IMR-90 (cell line): ENCODE results near the gene FRMD3. TPM values are rescaled to one million over a fixed set of nuclear protein-coding genes. Genes with fewer than 3 reads are reported as not detected.

Experiments
- ATAC-seq: fragments of 200-7000 bp; cut with Tn5 transposase; 2 replicates; pipeline ENCODE4 v1.9.1; 2020; ENCODE audit warnings: low read depth, mild to moderate bottlenecking, moderate library complexity
- BruUV-seq: library from RNA; stranded (reverse); fragments of 400-500 nt; replicated peaks from 2 replicates; lab custom pipeline; 2021; lab: Mats Ljungman, UMichigan
- CTCF ChIA-PET: fragments of 300-600 bp; formaldehyde crosslinking; extraction: SDS; loops from one replicate; lab custom pipeline; 2021; ENCODE audit warnings: antibody characterized with exemption; lab: Yijun Ruan, JAX
- POLR2A ChIA-PET: fragments of 300-600 bp; sonication (Branson Sonifier 250); formaldehyde crosslinking; loops from one replicate; lab custom pipeline; 2022; ENCODE audit warnings: antibody characterized with exemption; ENCODE audit not compliant: unreplicated experiment; lab: Charles Lee
- DNase-seq: peaks from one replicate; pipeline ENCODE4 v3.0.0; 2013
- H2AFZ ChIP-seq: replicated peaks from 2 replicates; pipeline ENCODE3; 2013; ENCODE audit warnings: low read length, mild to moderate bottlenecking; ENCODE audit not compliant: poor library complexity
- H2AK5ac ChIP-seq: 2 replicates; pipeline ENCODE4 v1.6.1; 2013; ENCODE audit warnings: low read depth, low read length, inconsistent platforms
- H2AK9ac ChIP-seq: replicated peaks from 2 replicates; pipeline ENCODE3; 2013; ENCODE audit warnings: mild to moderate bottlenecking, low read depth, low read length, moderate library complexity; ENCODE audit not compliant: poor library complexity
- H2BK120ac ChIP-seq: 2 replicates; pipeline ENCODE4 v1.6.1; 2013; ENCODE audit warnings: low read depth, low read length, inconsistent platforms
- H2BK15ac ChIP-seq: 3 replicates; pipeline ENCODE4 v1.6.1; 2013; ENCODE audit warnings: low read depth, low read length, inconsistent platforms
- H2BK20ac ChIP-seq: 2 replicates; pipeline ENCODE4 v1.6.1; 2013; ENCODE audit warnings: low read depth, mild to moderate bottlenecking, inconsistent platforms, low read length, moderate library complexity
- H2BK5ac ChIP-seq: 2 replicates; pipeline ENCODE4 v1.6.1; 2013; ENCODE audit warnings: mild to moderate bottlenecking, low read depth, low read length, inconsistent platforms; ENCODE audit not compliant: poor library complexity, severe bottlenecking
- H3K14ac ChIP-seq: replicated peaks from 2 replicates; pipeline ENCODE4 v1.6.1; 2013; ENCODE audit warnings: low read depth, low read length, inconsistent platforms
- H3K18ac ChIP-seq: 2 replicates; pipeline ENCODE4 v1.6.1; 2013; ENCODE audit warnings: low read depth, low read length, control low read depth
- H3K23ac ChIP-seq: 2 replicates; pipeline ENCODE4 v1.6.1; 2013; ENCODE audit warnings: low read depth, low read length, inconsistent platforms
- H3K27ac ChIP-seq: 2 replicates; pipeline ENCODE4 v1.5.1; 2013; ENCODE audit warnings: mild to moderate bottlenecking, control low read depth, low read length; ENCODE audit not compliant: insufficient read depth
- H3K27me3 ChIP-seq: 2 replicates; pipeline ENCODE4 v1.6.1; 2013; ENCODE audit warnings: low read length; ENCODE audit not compliant: control insufficient read depth, insufficient read depth
- H3K36me3 ChIP-seq: 2 replicates; pipeline ENCODE4 v1.6.1; 2013; ENCODE audit warnings: low read length, mixed read lengths; ENCODE audit not compliant: control insufficient read depth, insufficient read depth
- H3K4ac ChIP-seq: 2 replicates; pipeline ENCODE4 v1.6.1; 2013; ENCODE audit warnings: low read depth, low read length, inconsistent platforms
- H3K4me1 ChIP-seq: 2 replicates; pipeline ENCODE4 v1.6.1; 2013; ENCODE audit warnings: low read length, mixed read lengths; ENCODE audit not compliant: control insufficient read depth, insufficient read depth
- H3K4me2 ChIP-seq: 2 replicates; pipeline ENCODE4 v1.6.1; 2013; ENCODE audit warnings: low read depth, mild to moderate bottlenecking, control low read depth, low read length, moderate library complexity
- H3K4me3 ChIP-seq: 2 replicates; pipeline ENCODE4 v1.5.1; 2013; ENCODE audit warnings: low read depth, mild to moderate bottlenecking, control low read depth, low read length, moderate library complexity; ENCODE audit not compliant: insufficient read depth
- H3K56ac ChIP-seq: 2 replicates; pipeline ENCODE4 v1.6.1; 2013; ENCODE audit warnings: low read length, inconsistent platforms; ENCODE audit not compliant: insufficient read depth; ENCODE audit errors: extremely low read depth
- H3K79me1 ChIP-seq, 2 experiments: 2 replicates each; pipeline ENCODE4 v1.6.1; 2013; ENCODE audit warnings: low read length in 2 of 2, inconsistent platforms in 1 of 2, low read depth in 1 of 2
- H3K9ac ChIP-seq: 2 replicates; pipeline ENCODE4 v1.6.1; 2013; ENCODE audit warnings: low read depth, low read length, control low read depth
- H3K9me1 ChIP-seq: 2 replicates; pipeline ENCODE4 v1.6.1; 2013; ENCODE audit warnings: low read length, inconsistent platforms; ENCODE audit not compliant: insufficient read depth
- H3K9me3 ChIP-seq: 2 replicates; pipeline ENCODE4 v1.6.1; 2013; ENCODE audit warnings: low read length; ENCODE audit not compliant: control insufficient read depth, insufficient read depth
- H4K20me1 ChIP-seq: 2 replicates; pipeline ENCODE4 v1.6.1; 2013; ENCODE audit warnings: low read length, inconsistent platforms; ENCODE audit not compliant: insufficient read depth
- H4K5ac ChIP-seq: 2 replicates; pipeline ENCODE4 v1.6.1; 2013; ENCODE audit warnings: mild to moderate bottlenecking, low read depth, low read length, control low read depth
- H4K8ac ChIP-seq, 2 experiments: 2 replicates each; pipeline ENCODE4 v1.6.1; 2013; ENCODE audit warnings: low read depth in 2 of 2, low read length in 2 of 2, control low read depth in 1 of 2, inconsistent platforms in 1 of 2
- H4K91ac ChIP-seq: 2 replicates; pipeline ENCODE4 v1.6.1; 2013; ENCODE audit warnings: low read depth, low read length, inconsistent platforms; ENCODE audit not compliant: insufficient read depth
- CHD1 ChIP-seq: IDR thresholded peaks from 2 replicates; pipeline ENCODE4 v1.6.1; 2012; ENCODE audit warnings: low read depth, low read length, improper control_type of control experiment
- FOS ChIP-seq: fragments of 150-350 bp; IDR thresholded peaks from 2 replicates; pipeline ENCODE4 v1.6.1; 2016; ENCODE audit warnings: low read depth, low read length
- MAZ ChIP-seq: IDR thresholded peaks from 2 replicates; pipeline ENCODE4 v1.6.1; 2012; ENCODE audit warnings: low read depth, mild to moderate bottlenecking, low read length, improper control_type of control experiment, moderate library complexity, borderline replicate concordance
- POLR2A ChIP-seq: IDR thresholded peaks from 2 replicates; pipeline ENCODE4 v1.6.1; 2012; ENCODE audit warnings: mild to moderate bottlenecking, low read depth, low read length
- RCOR1 ChIP-seq: IDR thresholded peaks from 2 replicates; pipeline ENCODE4 v1.6.1; 2012; ENCODE audit warnings: mild to moderate bottlenecking, low read length, improper control_type of control experiment; ENCODE audit not compliant: insufficient replicate concordance
- SMC3 ChIP-seq: fragments of 150-350 bp; IDR thresholded peaks from 2 replicates; pipeline ENCODE4 v1.6.1; 2016; ENCODE audit warnings: low read depth, mild to moderate bottlenecking, antibody characterized with exemption, low read length, moderate library complexity
- WGBS, 2 experiments: methylation state at CpG; one replicate each; pipeline versions ENCODE4 v1.1.5 to v1.1.7; 2013; ENCODE audit warnings: missing lambda C conversion rate in 2 of 2; ENCODE audit not compliant: insufficient read length in 1 of 2; ENCODE audit errors: extremely low coverage in 2 of 2; 5-methylcytosine and 5-hydroxymethylcytosine counted together
- dilution Hi-C: fragments of 300-500 bp; cut with HindIII; formaldehyde crosslinking; loops from one replicate; pipeline ENCODE4 v1.14.3; 2018; ENCODE audit warnings: low sequenced_read_pairs; ENCODE audit not compliant: unreplicated experiment
- in situ Hi-C: fragments of 300-500 bp; cut with MboI; formaldehyde crosslinking; loops from 3 replicates; pipeline ENCODE4 v1.14.3; 2019; ENCODE audit warnings: low sequenced_read_pairs, inconsistent platforms, mixed read lengths
- intact Hi-C: fragments of 100-400 bp; cut with micrococcal nuclease; formaldehyde crosslinking; loops from 2 replicates; pipeline ENCODE4 v1.10.0; 2022
- polyA plus RNA-seq, 3 experiments: library from polyadenylated mRNA; depleted of rRNA; stranded (reverse); fragments of >200 nt; gene quantifications; 2 replicates each; pipeline ENCODE4 v1.2.3, GENCODE V29; 2012; ENCODE audit warnings: low replicate concordance in 1 of 3
- total RNA-seq: library from RNA; depleted of rRNA; stranded (reverse); fragments of >200 nt; gene quantifications from 2 replicates; pipeline ENCODE4 v1.2.3, GENCODE V29; 2012

The FRMD3 gene
- total and polyA plus RNA-seq, 2 of the 4 experiments (the other 2 are of a cell fraction) = 0.02 to 0.18 TPM

DNA sequence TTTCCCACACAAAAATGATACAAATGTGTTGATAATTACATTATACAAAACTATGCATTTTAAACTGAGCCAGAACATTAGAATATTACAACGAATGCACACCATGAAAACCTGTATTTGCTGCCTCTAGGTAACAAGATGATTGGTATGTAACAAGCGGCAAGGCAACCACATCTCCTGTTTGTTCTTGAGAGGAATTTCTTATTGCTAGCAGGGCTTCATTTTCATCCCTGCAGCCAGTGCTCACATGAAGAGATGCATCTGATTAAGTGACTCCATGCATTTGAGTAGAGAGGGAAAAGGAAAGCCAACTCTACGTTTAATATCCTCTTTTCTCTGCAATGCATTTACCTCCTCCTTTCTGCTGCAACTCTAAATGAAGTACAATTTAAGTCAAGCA is 36.6 kb downstream of the FRMD3 start:
- WGBS, 2 experiments = no CpG with 5 or more reads among the region's 3 CpGs
- CTCF ChIA-PET = no interaction called here
- no peak overlapping the region for H2AFZ ChIP-seq

More for the DNA sequence above, 36.6 kb downstream of the FRMD3 start:
- Histone ChIP-seq H4K20me1 (no peaks in the 10 kb centered on the region), H3K9ac (no peak overlapping the region), H3K56ac (no peak overlapping the region), H3K27me3 (no peaks in the 10 kb centered on the region), H3K79me1 (no peaks in the 10 kb centered on the region), H3K23ac (no peak overlapping the region), H2AK9ac (no peak overlapping the region), H3K4me1 (no peaks in the 10 kb centered on the region), H3K18ac (no peak overlapping the region), H3K4me2 (no peak overlapping the region), H2BK20ac (no peak overlapping the region), H4K5ac (no peak overlapping the region), H2BK120ac (no peak overlapping the region), H3K14ac (no peak overlapping the region), H2BK15ac (no peak overlapping the region), H3K4ac (no peak overlapping the region), H2AK5ac (no peak overlapping the region), H3K9me3 (no peaks in the 10 kb centered on the region), H3K9me1 (no peaks in the 10 kb centered on the region), H3K36me3 (no peaks in the 10 kb centered on the region), H3K27ac (no peak overlapping the region), H4K91ac (no peak overlapping the region), H4K8ac (no peak overlapping the region), H3K4me3 (no peak overlapping the region), H2BK5ac (no peak overlapping the region)
- POLR2A ChIA-PET = no interaction called here
- dilution Hi-C loops = no loop called here
- BruUV-seq = no TSS peak
- TF ChIP-seq MAZ (no peak), FOS (no peak), CHD1 (no peak), POLR2A (no peak), RCOR1 (no peak), SMC3 (no peak)
- in situ Hi-C loops = no loop called here
- DNase-seq (no peak), ATAC-seq (no peak)
- intact Hi-C loops = no loop called here
